HepG2 (cell line): ENCODE measurements around the gene SAMD4B. TPM values are rescaled to one million over a fixed set of nuclear protein-coding genes. Genes with fewer than 3 reads are reported as not detected.

Experiments used
- ATAC-seq: fragments of 200-7000 bp; cut with Tn5 transposase; 3 replicates; pipeline ENCODE4 v1.9.1; 2020; ENCODE audit warnings: mild to moderate bottlenecking, moderate library complexity
- BruUV-seq: library from RNA; stranded (reverse); fragments of 400-500 nt; replicated peaks from 2 replicates; lab custom pipeline; 2021; lab: Mats Ljungman, UMichigan
- CTCF ChIA-PET: fragments of 300-600 bp; formaldehyde crosslinking; extraction: SDS; loops from one replicate; lab custom pipeline; 2021; ENCODE audit warnings: low total read pairs, inconsistent platforms, low intra/inter-chr PET ratio; lab: Yijun Ruan, JAX
- POLR2A ChIA-PET: fragments of 350-600 bp; sonication (Branson Sonifier 250); formaldehyde crosslinking; loops from one replicate; lab custom pipeline; 2020; ENCODE audit warnings: antibody characterized with exemption, inconsistent platforms; lab: Yijun Ruan, JAX
- DNase-seq: peaks from one replicate; pipeline ENCODE4 v3.0.0-alpha.2; 2015; ENCODE audit warnings: low spot score
- FAIRE-seq: peaks from 3 replicates; lab custom pipeline; 2011; peaks lifted over from hg19 to GRCh38; lab: Jason Lieb, UNC
- H2AFZ ChIP-seq: one replicate; pipeline ENCODE4 v1.6.1; 2011; ENCODE audit warnings: low read length, inconsistent platforms
- H3K27ac ChIP-seq: fragments of 300-600 bp; 3 replicates; pipeline ENCODE4 v1.8.0; 2011; ENCODE audit warnings: mixed run types, mild to moderate bottlenecking, mixed read lengths, low read length, inconsistent platforms; ENCODE audit not compliant: insufficient read depth; ENCODE audit errors: extremely low read length
- H3K27me3 ChIP-seq, 2 experiments: fragments of 200-600 bp in 1 of 2; 2 replicates in 1 of 2; 3 replicates in 1 of 2; pipeline versions ENCODE4 v1.6.0 to v1.8.0; 2011; ENCODE audit warnings: low read length in 2 of 2, mild to moderate bottlenecking in 2 of 2, moderate library complexity in 2 of 2, inconsistent platforms in 1 of 2; ENCODE audit not compliant: insufficient read depth in 2 of 2, control insufficient read depth in 1 of 2
- H3K36me3 ChIP-seq, 2 experiments: fragments of 200-600 bp in 1 of 2; replicated peaks in 1 of 2; 2 replicates in 1 of 2; 3 replicates in 1 of 2; pipeline versions ENCODE4 v1.5.1 to v1.8.0; 2011; ENCODE audit warnings: low read length in 2 of 2, inconsistent platforms in 1 of 2; ENCODE audit not compliant: insufficient read depth in 2 of 2, control insufficient read depth in 1 of 2
- H3K4me1 ChIP-seq: 2 replicates; pipeline ENCODE4 v1.5.1; 2012; ENCODE audit warnings: low read length, inconsistent platforms; ENCODE audit not compliant: insufficient read depth
- H3K4me2 ChIP-seq: 2 replicates; pipeline ENCODE4 v1.6.0; 2011; ENCODE audit warnings: low read depth, low read length, inconsistent platforms
- H3K4me3 ChIP-seq, 3 experiments: fragments of 200-600 bp in 1 of 3; sonication (generic), shearing (Covaris generic) in 1 of 3; replicated peaks in 1 of 3; 2 replicates each; pipeline ENCODE4 v1.5.1; 2011 to 2016; ENCODE audit warnings: low read length in 3 of 3, inconsistent platforms in 2 of 3, low read depth in 2 of 3, mild to moderate bottlenecking in 2 of 3, control low read depth in 1 of 3, mixed read lengths in 1 of 3; ENCODE audit not compliant: insufficient read depth in 1 of 3
- H3K79me2 ChIP-seq: one replicate; pipeline ENCODE4 v1.6.1; 2011; ENCODE audit warnings: low read length, inconsistent platforms; ENCODE audit not compliant: insufficient read depth
- H3K9ac ChIP-seq: 2 replicates; pipeline ENCODE4 v1.6.0; 2011; ENCODE audit warnings: mild to moderate bottlenecking, low read depth, low read length, inconsistent platforms; ENCODE audit not compliant: insufficient read depth
- H3K9me3 ChIP-seq: 2 replicates; pipeline ENCODE4 v1.5.1; 2012; ENCODE audit warnings: mild to moderate bottlenecking, low read length
- H4K20me1 ChIP-seq: 2 replicates; pipeline ENCODE4 v1.6.0; 2011; ENCODE audit warnings: inconsistent platforms, mild to moderate bottlenecking, low read length, moderate library complexity; ENCODE audit not compliant: insufficient read depth
- AFF4 ChIP-seq: sonication (generic); formaldehyde crosslinking; IDR thresholded peaks from 2 replicates; pipeline ENCODE4 v1.4.0; 2020; ENCODE audit warnings: missing genetic modification reagents
- AKAP8 ChIP-seq: sonication (generic); formaldehyde crosslinking; IDR thresholded peaks from 2 replicates; pipeline ENCODE4 v1.5.1; 2020; ENCODE audit warnings: mild to moderate bottlenecking, missing genetic modification reagents
- ARID3A ChIP-seq: IDR thresholded peaks from 2 replicates; pipeline ENCODE4 v1.6.1; 2012; ENCODE audit warnings: low read depth, low read length, improper control_type of control experiment
- HHEX ChIP-seq: IDR thresholded peaks from 2 replicates; pipeline ENCODE4 v1.6.1; 2016; ENCODE audit warnings: control low read depth
- LBX2 ChIP-seq: sonication (generic); formaldehyde crosslinking; IDR thresholded peaks from 2 replicates; pipeline ENCODE4 v1.5.0; 2020; ENCODE audit warnings: missing genetic modification reagents, mild to moderate bottlenecking, borderline replicate concordance
- MAFG ChIP-seq: sonication (generic); formaldehyde crosslinking; IDR thresholded peaks from 2 replicates; pipeline ENCODE4 v1.5.1; 2020; ENCODE audit warnings: mild to moderate bottlenecking, missing genetic modification reagents
- MAX ChIP-seq: IDR thresholded peaks from 2 replicates; pipeline ENCODE4 v1.6.1; 2012; ENCODE audit warnings: inconsistent platforms
- MIER2 ChIP-seq: IDR thresholded peaks from 2 replicates; pipeline ENCODE4 v1.6.1; 2016; ENCODE audit warnings: missing biosample characterization, missing genetic modification reagents
- NCOA1 ChIP-seq: sonication (generic); formaldehyde crosslinking; IDR thresholded peaks from 2 replicates; pipeline ENCODE4 v1.9.0; 2021; ENCODE audit warnings: missing genetic modification reagents
- NFYC ChIP-seq: IDR thresholded peaks from 2 replicates; pipeline ENCODE4 v1.6.1; 2016; ENCODE audit warnings: missing genetic modification reagents, missing compliant biosample characterization
- POLR2A ChIP-seq, 2 experiments: IDR thresholded peaks; 2 replicates each; pipeline ENCODE4 v1.6.1; 2011; ENCODE audit warnings: low read depth in 2 of 2, low read length in 2 of 2, mild to moderate bottlenecking in 1 of 2, moderate library complexity in 1 of 2; ENCODE audit not compliant: insufficient read depth in 1 of 2
- SRY ChIP-seq: sonication (generic); formaldehyde crosslinking; IDR thresholded peaks from 2 replicates; pipeline ENCODE4 v1.8.0; 2022; ENCODE audit warnings: mild to moderate bottlenecking, missing genetic modification reagents
- THAP11 ChIP-seq: IDR thresholded peaks from 2 replicates; pipeline ENCODE4 v1.6.1; 2016; ENCODE audit warnings: missing biosample characterization, missing genetic modification reagents
- ZNF121 ChIP-seq: sonication (generic); formaldehyde crosslinking; IDR thresholded peaks from 2 replicates; pipeline ENCODE4 v1.5.0; 2020; ENCODE audit warnings: mild to moderate bottlenecking, missing genetic modification reagents
- ZNF296 ChIP-seq: sonication (generic); formaldehyde crosslinking; conservative IDR thresholded peaks from 2 replicates; pipeline ENCODE4 v1.5.0; 2020; ENCODE audit warnings: mild to moderate bottlenecking, missing genetic modification reagents
- ZNF501 ChIP-seq: sonication (generic); formaldehyde crosslinking; IDR thresholded peaks from 2 replicates; pipeline ENCODE4 v1.5.1; 2020; ENCODE audit warnings: mild to moderate bottlenecking, moderate library complexity, missing genetic modification reagents
- WGBS: methylation state at CpG from one replicate; pipeline ENCODE4 v1.1.6; 2017; ENCODE audit warnings: low lambda C conversion rate; 5-methylcytosine and 5-hydroxymethylcytosine counted together
- in situ Hi-C: cut with HindIII; loops from 2 replicates; pipeline ENCODE4 v1.10.0; 2017; ENCODE audit warnings: low pct_unique_long_range_greater_than_20kb; ENCODE audit not compliant: extremely low pct_ligation_motif_present
- intact Hi-C: fragments of 100-400 bp; cut with micrococcal nuclease; formaldehyde crosslinking; loops from one replicate; pipeline ENCODE4 v1.10.0; 2022; ENCODE audit not compliant: unreplicated experiment
- polyA plus RNA-seq, 8 experiments: library from polyadenylated mRNA; depleted of rRNA in 3 of 8; stranded (reverse) in 7 of 8; unstranded in 1 of 8; fragments of >200 nt; fragmentation: Illumina TruSeq in 4 of 8; extraction: Trizol in 4 of 8; gene quantifications; 2 replicates each; pipeline versions ENCODE4 v1.2.1 to v1.2.3, GENCODE V29; 2011 to 2016; ENCODE audit warnings: low read depth in 4 of 8, missing spikeins in 1 of 8, mixed read lengths in 1 of 8; ENCODE audit not compliant: insufficient read depth in 1 of 8
- total RNA-seq, 5 experiments: library from RNA; depleted of rRNA; stranded (reverse); fragments of >200 nt; fragmentation: Illumina TruSeq; extraction: Trizol; gene quantifications; 2 replicates each; pipeline ENCODE4 v1.2.3, GENCODE V29; 2016; ENCODE audit warnings: low read depth in 1 of 5

The SAMD4B gene
- total and polyA plus RNA-seq, 2 of the 13 experiments (the other 11 are each of a cell fraction or from before 2014, with no cell fraction given), result 26.0 to 31.8 TPM

GRCh38 chr19:39369200-39369599, 27.0 kb downstream of the SAMD4B start:
- H3K36me3 ChIP-seq, result peaks cover 23 to 63% of the 10 kb centered on the region in 2 experiments
- no peak overlapping the region for H3K9ac ChIP-seq
- intact Hi-C loops, result no loop called here
- WGBS, result 74% methylated on average over 2 of the region's 2 CpGs
- in situ Hi-C loops, result no loop called here
- ATAC-seq, result no peak
- no peak overlapping the region for H3K4me2 ChIP-seq
- H3K27me3 ChIP-seq, result no peaks in the 10 kb centered on the region
- no peak for FAIRE-seq
- no peak overlapping the region for H3K27ac ChIP-seq
- H3K79me2 ChIP-seq, result no peaks in the 10 kb centered on the region
- no peaks in the 10 kb centered on the region for H3K4me1 ChIP-seq
- ChIA-PET CTCF (no interaction called here), POLR2A (no interaction called here)
- H3K9me3 ChIP-seq, result no peaks in the 10 kb centered on the region
- no peak for DNase-seq
- H2AFZ ChIP-seq, result no peak overlapping the region
- H4K20me1 ChIP-seq, result no peaks in the 10 kb centered on the region
- TF ChIP-seq SRY (no peak), ZNF121 (CRISPR knock-in tag) (peak; percentile 79), MAFG (CRISPR knock-in tag) (no peak)
- no TSS peak for BruUV-seq
- no peak overlapping the region for H3K4me3 ChIP-seq

GRCh38 chr19:39370735-39371134, 28.5 kb downstream of the SAMD4B start:
- FAIRE-seq, result no peak
- Histone ChIP-seq H3K36me3 (peaks cover 29 to 72% of the 10 kb centered on the region in 2 experiments), H3K27ac (no peak overlapping the region), H3K79me2 (no peaks in the 10 kb centered on the region), H4K20me1 (no peaks in the 10 kb centered on the region), H3K4me3 (no peak overlapping the region), H3K9ac (no peak overlapping the region), H3K27me3 (no peaks in the 10 kb centered on the region), H3K9me3 (no peaks in the 10 kb centered on the region), H3K4me1 (no peaks in the 10 kb centered on the region), H2AFZ (no peak overlapping the region), H3K4me2 (no peak overlapping the region)
- no peak for ATAC-seq
- intact Hi-C loops (no loop called here), in situ Hi-C loops (no loop called here)
- CTCF ChIA-PET, result no interaction called here
- POLR2A ChIA-PET, result no interaction called here
- no peak for DNase-seq
- WGBS, result 100% methylated on average over 5 of the region's 5 CpGs
- no TSS peak for BruUV-seq
- no peak for TF ChIP-seq POLR2A (IDR thresholded peaks at IDR 0.05; ENCODE audit: insufficient read depth in 1 of 2, low read depth in 2 of 2, low read length in 2 of 2)
- no peak for TF ChIP-seq ARID3A
- TF ChIP-seq ZNF501 (CRISPR knock-in tag), result no peak
- TF ChIP-seq AKAP8, result no peak
- TF ChIP-seq MAX, result no peak
- no peak for TF ChIP-seq NCOA1 (CRISPR knock-in tag)
- TF ChIP-seq ZNF296 (CRISPR knock-in tag), result no peak
- no peak for TF ChIP-seq AFF4 (CRISPR knock-in tag)
- no peak for TF ChIP-seq MIER2 (CRISPR knock-in tag)
- no peak for TF ChIP-seq THAP11
- TF ChIP-seq LBX2 (CRISPR knock-in tag), result no peak
- no peak for TF ChIP-seq NFYC (CRISPR knock-in tag)
- TF ChIP-seq HHEX (CRISPR knock-in tag), result no peak
